Fibroblast of lung (primary cell): Measurements from ENCODE around the gene DNAI2.

ENCODE experiments used
- EZH2 ChIP-seq: IDR thresholded peaks from 2 replicates; pipeline ENCODE4 v1.5.1; 2012; ENCODE audit warnings: low read length, control low read depth, mild to moderate bottlenecking; ENCODE audit errors: missing control alignments
- TF ChIP-seq, protein P1 (sequence below), 2 donors: IDR thresholded peaks in 1 of 2; conservative IDR thresholded peaks in 1 of 2; 1 replicate in 1 of 2; 2 replicates in 1 of 2; pipeline ENCODE4 v1.5.1; 2011 to 2012; ENCODE audit warnings: low read length in 2 of 2, control low read depth in 1 of 2, inconsistent platforms in 1 of 2, low read depth in 1 of 2, mild to moderate bottlenecking in 1 of 2

DNA sequence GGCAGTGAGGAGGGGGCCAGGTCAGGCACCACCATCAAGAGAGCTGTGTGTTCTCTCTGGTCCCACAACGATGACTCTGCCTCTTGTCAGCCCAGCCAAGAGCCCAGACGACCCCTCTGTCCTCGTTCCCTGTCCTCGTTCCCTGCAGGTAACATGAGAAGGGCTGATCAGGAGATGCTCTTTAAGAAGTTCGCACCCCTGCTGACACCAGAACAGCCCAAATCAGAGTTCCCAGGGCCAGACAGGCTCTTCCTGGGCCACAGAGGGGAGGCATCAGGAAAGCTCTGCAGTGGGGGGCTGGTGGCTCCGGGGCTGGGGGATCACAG is 13.5 kb upstream of the DNAI2 start:
- TF ChIP-seq EZH2: no peak
- TF ChIP-seq, protein P1, sequence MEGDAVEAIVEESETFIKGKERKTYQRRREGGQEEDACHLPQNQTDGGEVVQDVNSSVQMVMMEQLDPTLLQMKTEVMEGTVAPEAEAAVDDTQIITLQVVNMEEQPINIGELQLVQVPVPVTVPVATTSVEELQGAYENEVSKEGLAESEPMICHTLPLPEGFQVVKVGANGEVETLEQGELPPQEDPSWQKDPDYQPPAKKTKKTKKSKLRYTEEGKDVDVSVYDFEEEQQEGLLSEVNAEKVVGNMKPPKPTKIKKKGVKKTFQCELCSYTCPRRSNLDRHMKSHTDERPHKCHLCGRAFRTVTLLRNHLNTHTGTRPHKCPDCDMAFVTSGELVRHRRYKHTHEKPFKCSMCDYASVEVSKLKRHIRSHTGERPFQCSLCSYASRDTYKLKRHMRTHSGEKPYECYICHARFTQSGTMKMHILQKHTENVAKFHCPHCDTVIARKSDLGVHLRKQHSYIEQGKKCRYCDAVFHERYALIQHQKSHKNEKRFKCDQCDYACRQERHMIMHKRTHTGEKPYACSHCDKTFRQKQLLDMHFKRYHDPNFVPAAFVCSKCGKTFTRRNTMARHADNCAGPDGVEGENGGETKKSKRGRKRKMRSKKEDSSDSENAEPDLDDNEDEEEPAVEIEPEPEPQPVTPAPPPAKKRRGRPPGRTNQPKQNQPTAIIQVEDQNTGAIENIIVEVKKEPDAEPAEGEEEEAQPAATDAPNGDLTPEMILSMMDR (conservative IDR thresholded peaks at IDR 0.05 in 1 of 2, IDR thresholded peaks at IDR 0.05 in 1 of 2; ENCODE audit: low read depth in 1 of 2, low read length in 2 of 2): no peak
